ENCODE measurements around the gene RNF14. TPM values are rescaled to one million over a fixed set of nuclear protein-coding genes. Genes with fewer than 3 reads are reported as not detected.
"Not testable (repeated sequence)": the region's sequence is repeated elsewhere in the genome, so short reads cannot be mapped to it uniquely, and the experiment has no call there.

RNF14 gene
- total and polyA plus RNA-seq, 2 experiments from 2014 or later, result 48.2 to 53.0 TPM

DNA sequence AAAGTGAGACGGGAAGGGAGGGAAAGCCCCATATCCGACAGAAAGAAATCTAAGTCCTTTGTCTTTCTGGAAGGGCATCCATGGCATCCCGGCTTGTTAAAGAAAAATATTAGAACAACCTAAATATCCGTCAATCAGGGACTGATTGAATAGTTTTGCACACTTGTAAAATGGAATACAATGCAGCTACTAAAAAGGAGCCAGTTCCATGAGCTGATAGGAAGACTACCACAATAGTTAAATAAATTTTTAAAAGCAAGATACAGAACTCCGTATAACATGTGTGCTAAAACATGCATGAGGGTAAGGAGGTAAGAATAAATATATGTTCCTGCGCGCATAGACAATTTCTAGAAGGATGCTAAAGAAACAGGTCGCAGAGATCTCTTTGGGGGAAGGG lies 56.7 kb downstream of the RNF14 start:
- H3K9me2 ChIP-seq (replicated peaks; ENCODE audit: insufficient read depth), result no peaks in the 10 kb centered on the region
- 78% methylated on average over 8 of the region's 8 CpGs for WGBS (ENCODE audit: low lambda C conversion rate, missing lambda C conversion rate)
- peaks cover 1% of the 10 kb centered on the region for H3K9me3 ChIP-seq (ENCODE audit: low read depth)
- H3K4me2 ChIP-seq, result peak overlapping the region; percentile 71
- H3K36me3 ChIP-seq (replicated peaks; ENCODE audit: insufficient read depth, low read depth), result no peaks in the 10 kb centered on the region
- H3K79me2 ChIP-seq, result no peaks in the 10 kb centered on the region
- DNase-seq (ENCODE audit: low spot score), result no peak
- H3K27ac ChIP-seq, result no peak overlapping the region
- peak overlapping the region; percentile 61 for H2AFZ ChIP-seq
- TF ChIP-seq, protein P1, sequence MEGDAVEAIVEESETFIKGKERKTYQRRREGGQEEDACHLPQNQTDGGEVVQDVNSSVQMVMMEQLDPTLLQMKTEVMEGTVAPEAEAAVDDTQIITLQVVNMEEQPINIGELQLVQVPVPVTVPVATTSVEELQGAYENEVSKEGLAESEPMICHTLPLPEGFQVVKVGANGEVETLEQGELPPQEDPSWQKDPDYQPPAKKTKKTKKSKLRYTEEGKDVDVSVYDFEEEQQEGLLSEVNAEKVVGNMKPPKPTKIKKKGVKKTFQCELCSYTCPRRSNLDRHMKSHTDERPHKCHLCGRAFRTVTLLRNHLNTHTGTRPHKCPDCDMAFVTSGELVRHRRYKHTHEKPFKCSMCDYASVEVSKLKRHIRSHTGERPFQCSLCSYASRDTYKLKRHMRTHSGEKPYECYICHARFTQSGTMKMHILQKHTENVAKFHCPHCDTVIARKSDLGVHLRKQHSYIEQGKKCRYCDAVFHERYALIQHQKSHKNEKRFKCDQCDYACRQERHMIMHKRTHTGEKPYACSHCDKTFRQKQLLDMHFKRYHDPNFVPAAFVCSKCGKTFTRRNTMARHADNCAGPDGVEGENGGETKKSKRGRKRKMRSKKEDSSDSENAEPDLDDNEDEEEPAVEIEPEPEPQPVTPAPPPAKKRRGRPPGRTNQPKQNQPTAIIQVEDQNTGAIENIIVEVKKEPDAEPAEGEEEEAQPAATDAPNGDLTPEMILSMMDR (IDR thresholded peaks at IDR 0.05; ENCODE audit: poor library complexity), result no peak
- no peak for TF ChIP-seq EZH2 (IDR thresholded peaks at IDR 0.05; ENCODE audit: borderline replicate concordance)
- TF ChIP-seq EZH2phosphoT487 (IDR thresholded peaks at IDR 0.05; ENCODE audit: low read depth, severe bottlenecking, unreplicated experiment), result no peak
- no peak overlapping the region for H3K4me3 ChIP-seq
- peaks cover 7% of the 10 kb centered on the region for H3K4me1 ChIP-seq (ENCODE audit: insufficient read depth)
- H3K27me3 ChIP-seq, result no peaks in the 10 kb centered on the region
- no peaks in the 10 kb centered on the region for H4K20me1 ChIP-seq (ENCODE audit: insufficient read depth, poor library complexity, severe bottlenecking)

DNA sequence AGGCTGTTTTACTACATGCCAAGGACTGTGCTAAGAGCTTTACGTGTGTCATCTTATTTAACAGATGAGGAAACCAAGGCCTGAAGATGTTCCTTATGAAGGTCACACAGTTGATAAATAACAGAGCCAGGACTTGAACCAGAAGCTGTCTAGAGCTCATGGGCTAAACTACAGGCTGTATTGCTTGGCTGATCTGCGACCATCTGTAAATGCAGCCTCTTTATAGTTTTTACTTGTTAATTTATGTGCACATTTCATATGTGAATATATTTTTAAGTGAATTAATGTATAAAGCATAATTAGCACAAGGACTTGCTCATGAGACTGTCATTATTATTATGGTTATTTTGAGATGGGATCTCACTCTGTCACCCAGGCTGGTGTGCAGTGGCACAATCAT lies 63.2 kb downstream of the RNF14 start:
- no peak overlapping the region for H3K27ac ChIP-seq
- no peaks in the 10 kb centered on the region for H4K20me1 ChIP-seq (ENCODE audit: insufficient read depth, poor library complexity, severe bottlenecking)
- H3K9me2 ChIP-seq (replicated peaks; ENCODE audit: insufficient read depth), result no peaks in the 10 kb centered on the region
- no peak overlapping the region for H3K4me2 ChIP-seq
- 93% methylated on average over 2 of the region's 2 CpGs for WGBS (ENCODE audit: low lambda C conversion rate, missing lambda C conversion rate)
- no peaks in the 10 kb centered on the region for H3K36me3 ChIP-seq (replicated peaks; ENCODE audit: insufficient read depth, low read depth)
- H3K4me3 ChIP-seq, result no peak overlapping the region
- H2AFZ ChIP-seq, result no peak overlapping the region
- no peaks in the 10 kb centered on the region for H3K4me1 ChIP-seq (ENCODE audit: insufficient read depth)
- no peaks in the 10 kb centered on the region for H3K9me3 ChIP-seq (ENCODE audit: low read depth)
- DNase-seq (ENCODE audit: low spot score), result no peak
- no peak for TF ChIP-seq EZH2phosphoT487 (IDR thresholded peaks at IDR 0.05; ENCODE audit: low read depth, severe bottlenecking, unreplicated experiment)
- TF ChIP-seq EZH2 (IDR thresholded peaks at IDR 0.05; ENCODE audit: borderline replicate concordance), result no peak
- TF ChIP-seq, protein P1 (IDR thresholded peaks at IDR 0.05; ENCODE audit: poor library complexity), result no peak
- no peaks in the 10 kb centered on the region for H3K79me2 ChIP-seq
- H3K27me3 ChIP-seq, result no peaks in the 10 kb centered on the region

DNA sequence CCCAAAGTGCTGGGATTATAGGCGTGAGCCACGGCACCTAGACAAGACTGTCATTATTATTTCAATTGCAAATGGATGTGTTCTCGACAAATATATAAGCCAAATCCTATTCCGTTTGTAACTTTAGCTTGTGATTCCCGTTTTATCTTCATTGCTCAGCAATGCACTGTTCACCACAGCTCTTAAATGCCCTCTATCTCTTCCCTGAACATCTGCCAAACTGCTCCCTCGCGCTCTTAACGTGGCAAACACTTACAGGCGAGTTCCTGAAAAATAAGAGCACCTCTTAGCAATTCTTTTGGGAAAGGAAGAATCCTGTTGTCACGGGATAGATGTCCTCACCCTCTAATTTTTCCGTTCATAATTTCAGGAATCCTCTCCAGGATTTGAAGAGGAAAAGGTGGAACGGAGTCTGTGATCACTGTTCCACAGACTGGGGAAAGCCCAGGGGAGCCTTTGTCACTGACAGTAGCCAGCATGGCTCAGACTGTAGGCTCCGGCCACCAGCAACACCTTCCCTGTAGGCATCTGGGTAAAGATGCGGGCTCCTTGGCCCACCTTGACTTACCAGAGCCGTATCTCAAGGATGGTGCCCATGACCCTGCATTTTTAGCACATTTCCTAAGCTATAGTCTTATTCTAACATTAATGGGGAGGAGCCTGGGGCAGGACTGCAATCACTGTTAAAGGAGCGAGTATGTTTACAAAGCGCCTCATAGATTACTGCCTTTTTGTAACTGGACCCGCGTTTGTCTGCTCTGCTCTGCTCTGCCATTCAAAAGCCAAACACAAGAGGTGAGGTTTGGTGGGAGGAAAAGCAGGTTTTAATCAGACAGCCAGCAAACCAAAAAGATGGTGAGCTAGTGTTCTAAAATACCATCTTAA lies 64.1 kb downstream of the RNF14 start:
- Histone ChIP-seq H3K9me2 (replicated peaks; ENCODE audit: insufficient read depth) (no peaks in the 10 kb centered on the region), H3K79me2 (no peaks in the 10 kb centered on the region), H3K27ac (peak overlapping the region; percentile 9), H2AFZ (no peak overlapping the region), H3K4me1 (ENCODE audit: insufficient read depth) (no peaks in the 10 kb centered on the region), H3K9me3 (ENCODE audit: low read depth) (no peaks in the 10 kb centered on the region), H3K27me3 (no peaks in the 10 kb centered on the region), H3K4me2 (peak overlapping the region; percentile 35), H3K36me3 (replicated peaks; ENCODE audit: insufficient read depth, low read depth) (no peaks in the 10 kb centered on the region), H4K20me1 (ENCODE audit: insufficient read depth, poor library complexity, severe bottlenecking) (no peaks in the 10 kb centered on the region), H3K4me3 (no peak overlapping the region)
- 53% methylated on average over 19 of the region's 19 CpGs for WGBS (ENCODE audit: low lambda C conversion rate, missing lambda C conversion rate)
- TF ChIP-seq EZH2 (IDR thresholded peaks at IDR 0.05; ENCODE audit: borderline replicate concordance) (no peak), EZH2phosphoT487 (IDR thresholded peaks at IDR 0.05; ENCODE audit: low read depth, severe bottlenecking, unreplicated experiment) (no peak)
- TF ChIP-seq, protein P1 (IDR thresholded peaks at IDR 0.05; ENCODE audit: poor library complexity), result no peak
- no peak for DNase-seq (ENCODE audit: low spot score)

DNA sequence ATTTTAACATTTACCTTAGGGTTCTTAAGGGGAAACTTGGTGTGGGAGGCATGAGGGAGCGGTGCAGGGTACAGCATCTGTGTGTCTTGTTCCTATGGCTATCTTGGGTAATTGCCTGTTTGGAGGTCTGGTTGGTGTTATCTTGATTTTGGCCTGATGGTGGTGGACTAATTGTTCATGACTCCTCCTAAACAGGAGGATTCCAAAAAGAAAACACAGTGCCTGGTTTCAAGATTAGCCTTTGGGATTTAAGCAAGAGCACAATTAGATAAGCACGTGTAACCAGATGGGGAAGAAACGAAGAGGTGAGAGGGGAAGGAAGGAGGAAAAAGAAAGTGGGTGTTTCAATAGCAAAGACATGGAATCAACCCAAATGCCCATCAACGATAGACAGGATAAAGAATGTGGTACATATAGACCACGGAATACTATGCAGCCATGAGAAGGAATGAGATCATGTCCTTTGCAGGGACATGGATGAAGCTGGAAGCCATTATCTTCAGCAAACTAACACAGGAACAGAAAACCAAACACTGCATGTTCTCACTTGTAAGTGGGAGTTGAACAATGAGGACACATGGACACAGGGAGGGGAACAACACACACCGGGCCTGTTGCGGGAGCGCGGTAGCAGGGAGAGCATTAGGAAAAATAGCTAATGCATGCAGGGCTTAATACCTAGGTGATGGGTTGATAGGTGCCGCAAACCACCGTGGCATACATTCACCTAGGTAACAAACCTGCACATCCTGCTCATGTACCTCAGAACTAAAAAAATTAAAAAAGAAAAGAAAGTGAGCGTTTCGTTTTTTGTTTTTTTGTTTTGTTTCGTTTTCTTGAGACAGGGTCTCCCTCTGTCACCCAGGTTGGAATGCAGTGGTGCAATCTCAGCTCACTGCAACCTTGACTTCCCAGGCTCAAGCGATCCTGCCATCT lies 65.0 kb downstream of the RNF14 start:
- WGBS (ENCODE audit: low lambda C conversion rate, missing lambda C conversion rate), result 83% methylated on average over 15 of the region's 15 CpGs
- H3K4me3 ChIP-seq; H3K9me3 ChIP-seq (ENCODE audit: low read depth); H3K27ac ChIP-seq; H3K4me1 ChIP-seq (ENCODE audit: insufficient read depth); H3K4me2 ChIP-seq; H2AFZ ChIP-seq; H4K20me1 ChIP-seq (ENCODE audit: insufficient read depth, poor library complexity, severe bottlenecking); H3K36me3 ChIP-seq (replicated peaks; ENCODE audit: insufficient read depth, low read depth); H3K79me2 ChIP-seq; DNase-seq (ENCODE audit: low spot score); H3K9me2 ChIP-seq (replicated peaks; ENCODE audit: insufficient read depth); H3K27me3 ChIP-seq: not testable (repeated sequence)

Data from hepatocyte (in vitro differentiated cells).